ENCODE measurements around the gene SLC7A1.

Gene SLC7A1

DNA sequence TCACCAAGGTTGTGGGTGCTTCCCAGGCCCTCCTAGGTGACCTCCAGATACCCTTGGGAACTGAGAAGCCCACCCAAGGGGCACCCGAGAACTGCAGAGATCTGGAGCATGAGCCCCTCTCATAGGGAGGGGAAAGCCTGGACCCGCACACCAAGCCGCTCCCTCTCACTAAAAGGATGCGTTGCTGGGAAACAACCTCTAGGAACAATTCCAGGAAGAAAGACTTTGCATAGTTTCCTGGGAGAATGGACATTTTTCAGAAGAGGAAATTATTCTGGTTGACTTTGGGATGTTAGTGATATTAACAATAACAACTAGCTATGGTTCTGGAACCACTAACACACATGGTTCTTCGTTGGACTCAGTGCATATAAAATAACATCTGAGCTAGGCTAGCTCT, 64.6 kb downstream of the SLC7A1 start:
- no peak for DNase-seq (ENCODE audit: low read depth)

- no peak for DNase-seq (ENCODE audit: low read depth)
Measured at GRCh38 chr13:29529754-29530153, 65.7 kb downstream of the SLC7A1 start.

- DNase-seq (ENCODE audit: low read depth) = no peak
Measured at GRCh38 chr13:29527916-29528315, 67.6 kb downstream of the SLC7A1 start.

GRCh38 chr13:29527511-29527910, 68.0 kb downstream of the SLC7A1 start:
- no peak for DNase-seq (ENCODE audit: low read depth)

DNA sequence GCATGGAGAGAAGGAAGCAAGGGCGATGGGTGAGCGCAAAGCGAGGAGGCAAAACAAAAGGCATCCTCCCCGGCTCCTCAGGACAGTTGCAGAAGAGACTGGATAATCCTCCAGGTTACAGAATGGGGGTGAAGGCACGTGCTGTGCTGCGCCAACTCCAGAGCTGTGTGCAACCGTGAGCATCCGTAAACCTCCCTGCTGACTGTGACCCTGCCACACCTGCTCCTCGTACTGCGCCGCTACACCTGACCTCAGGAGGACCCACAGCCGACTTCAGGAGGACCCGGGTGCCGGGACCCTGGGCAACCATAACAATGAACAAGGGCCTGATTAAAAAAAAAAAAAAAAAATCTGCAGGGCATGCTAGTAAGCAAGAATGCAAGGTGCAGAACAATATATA, 68.7 kb downstream of the SLC7A1 start:
- DNase-seq (ENCODE audit: low read depth) = no peak

GRCh38 chr13:29525757-29526156, 69.7 kb downstream of the SLC7A1 start:
- no peak for DNase-seq (ENCODE audit: low read depth)

DNA sequence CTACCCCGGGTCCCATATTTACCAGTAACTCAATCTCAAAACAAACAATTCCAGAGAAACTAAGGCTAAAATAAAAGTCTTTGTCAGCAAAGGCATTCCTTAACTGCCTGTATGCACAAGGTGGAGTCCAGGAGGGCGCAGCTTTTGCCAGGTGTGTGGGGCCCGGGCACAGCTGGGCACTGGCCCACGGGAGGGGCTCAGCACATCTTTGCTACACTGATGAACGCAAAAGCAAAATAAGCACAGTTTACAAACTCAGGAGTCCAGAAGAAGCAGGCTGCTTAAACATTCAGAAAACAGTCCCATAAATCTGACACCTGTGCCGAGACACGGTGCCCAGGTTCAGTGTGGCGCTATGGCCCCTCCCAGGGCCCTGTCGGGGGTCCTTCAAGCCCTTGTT, 70.8 kb downstream of the SLC7A1 start:
- DNase-seq (ENCODE audit: low read depth) = no peak

DNA sequence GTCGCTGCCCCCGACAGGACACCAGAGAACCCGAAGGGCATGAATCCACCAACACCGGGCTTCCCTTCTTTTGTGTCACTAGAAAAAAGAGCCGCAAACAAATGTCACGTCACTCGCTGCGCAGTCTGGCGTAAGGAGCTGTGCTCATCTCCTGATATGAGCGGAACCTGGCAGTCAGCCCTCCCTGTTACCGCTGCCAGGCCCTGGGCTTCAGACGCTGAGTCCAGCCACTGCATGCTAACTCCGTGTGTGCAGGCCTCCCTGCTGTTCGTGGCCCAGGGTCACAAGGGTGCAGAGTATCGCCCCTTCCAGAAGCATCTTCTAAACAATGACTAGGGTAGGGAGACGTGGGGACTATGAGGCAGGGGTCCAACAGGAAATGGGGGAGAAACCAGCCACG, 71.3 kb downstream of the SLC7A1 start:
- DNase-seq (ENCODE audit: low read depth) = no peak

GRCh38 chr13:29523199-29523961, 72.1 kb downstream of the SLC7A1 start:
- DNase-seq (ENCODE audit: low read depth) = no peak

DNA sequence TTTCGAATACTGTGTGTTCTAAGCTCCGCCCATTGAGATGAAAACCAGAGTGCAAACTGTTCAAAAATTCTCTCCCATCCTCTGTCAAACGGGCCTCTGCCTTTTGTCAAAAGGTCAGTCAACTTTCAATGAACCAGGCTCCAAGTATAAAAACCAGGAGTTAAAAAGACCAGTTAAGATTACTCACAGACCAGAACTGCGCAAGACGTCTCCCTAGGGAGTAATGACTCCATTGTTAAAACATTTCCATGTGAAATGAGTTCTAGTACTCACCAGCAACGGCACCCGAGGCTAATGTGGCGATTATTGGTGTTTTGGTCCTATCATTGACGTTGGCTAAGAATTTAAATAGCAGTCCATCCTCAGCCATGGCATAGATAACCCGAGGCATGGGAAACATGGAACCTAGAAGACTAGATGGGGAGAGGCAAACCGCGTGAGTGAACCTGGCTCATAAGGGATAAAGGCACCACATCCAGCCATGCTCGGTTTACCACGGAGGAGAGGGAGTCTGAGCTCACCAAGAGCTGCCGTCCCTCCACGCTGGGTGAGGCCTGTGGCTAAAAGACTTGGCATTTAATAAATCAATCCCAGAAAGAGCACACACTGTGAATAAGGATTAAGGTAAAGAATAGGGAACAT, 73.3 kb downstream of the SLC7A1 start:
- no peak for DNase-seq (ENCODE audit: low read depth)

GRCh38 chr13:29521336-29521735, 74.2 kb downstream of the SLC7A1 start:
- DNase-seq (ENCODE audit: low read depth) = no peak

DNA sequence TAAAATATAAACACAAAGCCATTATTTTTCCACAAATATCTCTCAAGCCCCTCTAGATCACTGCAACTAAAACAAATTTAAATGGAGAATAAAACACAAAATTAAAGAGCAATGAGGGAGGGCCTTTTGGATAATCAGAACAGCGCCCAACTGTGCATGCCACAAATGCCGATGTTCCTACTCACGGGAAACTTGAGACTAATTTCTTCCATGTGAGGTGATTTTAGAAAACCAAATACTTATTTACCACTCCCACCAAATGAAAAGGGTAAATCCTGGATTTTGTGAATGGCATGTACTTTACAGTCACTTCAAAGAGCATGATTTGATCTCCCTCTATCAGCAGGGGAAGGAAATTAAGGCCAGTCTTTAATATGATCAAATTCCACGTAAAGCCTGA, 74.8 kb downstream of the SLC7A1 start:
- DNase-seq (ENCODE audit: low read depth) = no peak

- no peak for DNase-seq (ENCODE audit: low read depth)
Measured at GRCh38 chr13:29519921-29520320, 75.6 kb downstream of the SLC7A1 start.

DNA sequence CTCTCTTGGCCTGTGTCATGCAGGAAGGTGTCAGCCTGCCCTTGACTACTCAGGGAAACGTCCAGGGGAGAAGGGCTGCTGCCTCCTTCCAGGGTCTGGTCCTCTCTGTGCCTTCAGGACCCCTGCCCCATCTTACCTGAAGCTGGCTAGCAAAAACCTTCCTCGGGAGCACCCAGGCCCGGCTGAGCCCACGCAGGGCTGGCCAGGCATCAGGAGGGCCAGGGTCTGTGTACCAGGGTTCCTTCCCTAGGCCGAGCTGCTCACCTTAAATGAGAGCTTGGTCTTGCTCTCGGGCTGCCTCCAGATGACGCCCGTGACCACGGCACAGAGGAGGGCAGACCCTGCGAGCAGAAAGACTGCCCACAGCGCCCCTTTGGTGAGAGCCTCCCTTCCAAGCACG, 78.6 kb downstream of the SLC7A1 start:
- no peak for DNase-seq (ENCODE audit: low read depth)

- no peak for DNase-seq (ENCODE audit: low read depth)
Measured at GRCh38 chr13:29516012-29516411, 79.5 kb downstream of the SLC7A1 start.

- no peak for DNase-seq (ENCODE audit: low read depth)
Measured at GRCh38 chr13:29515372-29515771, 80.1 kb downstream of the SLC7A1 start.

- no peak for DNase-seq (ENCODE audit: low read depth)
Measured at GRCh38 chr13:29514720-29515310, 80.7 kb downstream of the SLC7A1 start.

DNA sequence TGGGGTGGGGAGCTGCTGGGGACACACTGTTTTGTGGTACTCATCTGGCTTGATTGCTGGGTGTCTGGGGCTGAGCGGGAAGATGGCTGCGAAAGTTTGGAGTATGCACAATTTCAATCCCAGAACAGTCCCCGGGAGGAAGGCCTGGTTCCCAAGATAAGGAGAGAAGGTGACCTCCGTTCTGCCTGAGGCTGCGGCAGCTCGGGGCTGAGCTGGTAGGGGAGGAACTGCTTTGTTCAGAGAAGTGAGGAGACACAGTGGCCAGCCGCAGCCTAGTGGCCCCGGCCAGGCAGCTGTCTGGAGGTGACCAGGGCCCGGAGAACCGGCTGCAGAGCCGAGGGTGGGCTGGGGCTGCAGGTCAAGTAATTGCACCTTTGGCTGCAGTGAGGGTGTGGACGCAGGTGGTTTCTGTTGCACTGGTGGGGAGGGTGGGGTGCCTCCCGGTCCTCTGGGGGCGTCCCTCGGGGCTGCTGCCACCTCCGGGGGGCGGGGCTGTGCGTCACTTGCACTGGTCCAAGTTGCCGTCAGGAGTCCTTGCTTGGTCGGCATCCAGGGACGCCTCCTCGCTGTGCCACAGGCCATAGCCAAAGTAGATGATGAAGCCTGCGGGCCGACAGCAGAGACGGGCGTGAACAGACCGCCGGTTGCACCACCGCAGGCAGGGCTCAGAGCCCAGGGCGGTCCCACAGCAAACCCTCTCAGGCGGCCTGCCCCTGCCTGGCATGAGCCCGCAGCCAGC, 81.3 kb downstream of the SLC7A1 start:
- DNase-seq (ENCODE audit: low read depth) = no peak

GRCh38 chr13:29513002-29513980, 82.2 kb downstream of the SLC7A1 start:
- DNase-seq (ENCODE audit: low read depth) = no peak

- no peak for DNase-seq (ENCODE audit: low read depth)
Measured at GRCh38 chr13:29511980-29512379, 83.5 kb downstream of the SLC7A1 start.

DNA sequence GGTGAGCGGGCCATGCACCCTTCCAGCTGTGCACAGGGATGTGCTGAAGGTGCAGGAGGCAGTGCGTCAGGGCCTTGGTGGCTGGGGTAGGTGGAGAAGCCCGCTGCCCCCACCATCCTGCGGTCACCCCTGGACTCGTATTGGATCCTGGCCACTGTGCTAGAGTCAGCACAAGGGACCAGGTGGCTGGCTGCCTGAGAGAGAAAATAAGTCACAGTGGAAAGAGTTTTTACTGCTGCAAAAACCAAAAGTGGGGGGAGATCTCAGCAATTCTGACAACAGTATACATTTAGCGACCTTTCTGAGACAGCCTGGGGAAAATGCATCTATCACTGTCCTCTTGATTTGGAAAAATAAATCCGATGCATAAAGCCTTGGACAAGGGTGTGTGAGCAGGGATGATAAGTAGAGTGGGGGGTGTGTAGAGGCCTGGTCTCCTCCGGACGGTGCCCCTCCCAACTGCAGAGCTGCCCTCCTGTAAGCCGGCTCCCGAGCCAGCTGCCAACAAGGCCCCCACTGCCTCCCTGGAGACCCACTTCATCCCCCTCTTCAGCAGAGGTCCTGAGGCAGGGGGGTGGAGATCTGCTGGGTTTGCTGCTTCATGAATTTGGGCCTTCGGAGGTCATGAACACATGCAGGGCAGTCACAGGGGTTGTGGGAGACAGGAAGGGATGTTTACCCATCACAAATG, 84.2 kb downstream of the SLC7A1 start:
- no peak for DNase-seq (ENCODE audit: low read depth)
